ENCODE results near the gene AKT1.
A peak's percentile ranks its signal among the peaks of the same experiment; 100 is the strongest.

AKT1 gene

DNA sequence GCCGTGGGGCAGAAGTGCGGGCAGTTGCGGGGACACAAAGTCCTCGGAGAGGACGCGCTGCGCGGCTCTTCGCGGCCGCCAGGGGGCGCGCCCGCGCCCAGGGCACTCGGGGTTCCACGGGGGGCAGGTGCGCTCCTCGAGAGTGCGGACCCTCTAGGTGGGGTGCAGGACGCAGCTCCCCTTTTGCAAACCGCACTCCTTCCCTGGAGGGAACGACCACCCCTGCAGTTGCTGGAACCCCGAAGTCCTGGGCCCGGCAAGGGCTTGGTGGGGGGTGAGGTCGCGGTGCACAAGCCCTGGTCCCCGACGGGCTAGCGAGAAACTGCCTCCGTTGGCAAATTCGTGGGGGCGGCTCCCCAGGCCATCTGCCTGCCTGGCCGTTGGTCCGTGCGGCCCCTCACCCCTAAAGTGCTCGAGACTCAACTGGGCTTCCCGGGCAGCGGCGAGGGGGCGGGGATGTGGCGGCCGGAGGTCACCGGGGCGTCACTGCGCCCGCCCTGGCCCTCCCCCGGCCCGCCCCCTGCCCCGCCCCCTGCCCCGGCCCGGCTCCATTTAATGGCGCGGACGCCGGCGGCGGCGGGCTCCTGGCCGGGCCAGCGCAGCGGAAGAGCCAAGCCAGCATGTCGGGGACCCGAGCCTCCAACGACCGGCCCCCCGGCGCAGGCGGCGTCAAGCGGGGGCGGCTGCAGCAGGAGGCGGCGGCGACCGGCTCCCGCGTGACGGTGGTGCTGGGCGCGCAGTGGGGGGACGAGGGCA, 71.7 kb downstream of the AKT1 start, which contains the start of gene ADSS1:
Gene ADSS1, plus strand, starts transcription at position 579 of the 756 bp plus-strand sequence. Its CDS starts 42 bp downstream, at position 621.
- Mint-ChIP-seq H3K27me3 (ENCODE audit: low read depth, poor library complexity) (peaks cover 21% of the 10 kb centered on the region), H3K36me3 (ENCODE audit: low read depth) (peaks cover 5% of the 10 kb centered on the region), H3K9me3 (no peaks in the 10 kb centered on the region), H3K4me1 (peaks cover 17% of the 10 kb centered on the region), H3K4me3 (peak within 1 kb of the TSS; percentile 84), H3K27ac (no peak within 1 kb of the TSS)
- DNase-seq = peak; percentile 79
- TF ChIP-seq CTCF (IDR thresholded peaks at IDR 0.05) = peak; percentile 91

GRCh38 chr14:104722938-104723650, 72.5 kb downstream of the AKT1 start:
- Mint-ChIP-seq H3K27me3 (ENCODE audit: low read depth, poor library complexity) (peaks cover 13% of the 10 kb centered on the region), H3K4me1 (peaks cover 19% of the 10 kb centered on the region), H3K27ac (no peak overlapping the region), H3K36me3 (ENCODE audit: low read depth) (peaks cover 5% of the 10 kb centered on the region), H3K9me3 (no peaks in the 10 kb centered on the region), H3K4me3 (no peak overlapping the region)
- no peak for TF ChIP-seq CTCF (IDR thresholded peaks at IDR 0.05)
- no peak for DNase-seq

DNA sequence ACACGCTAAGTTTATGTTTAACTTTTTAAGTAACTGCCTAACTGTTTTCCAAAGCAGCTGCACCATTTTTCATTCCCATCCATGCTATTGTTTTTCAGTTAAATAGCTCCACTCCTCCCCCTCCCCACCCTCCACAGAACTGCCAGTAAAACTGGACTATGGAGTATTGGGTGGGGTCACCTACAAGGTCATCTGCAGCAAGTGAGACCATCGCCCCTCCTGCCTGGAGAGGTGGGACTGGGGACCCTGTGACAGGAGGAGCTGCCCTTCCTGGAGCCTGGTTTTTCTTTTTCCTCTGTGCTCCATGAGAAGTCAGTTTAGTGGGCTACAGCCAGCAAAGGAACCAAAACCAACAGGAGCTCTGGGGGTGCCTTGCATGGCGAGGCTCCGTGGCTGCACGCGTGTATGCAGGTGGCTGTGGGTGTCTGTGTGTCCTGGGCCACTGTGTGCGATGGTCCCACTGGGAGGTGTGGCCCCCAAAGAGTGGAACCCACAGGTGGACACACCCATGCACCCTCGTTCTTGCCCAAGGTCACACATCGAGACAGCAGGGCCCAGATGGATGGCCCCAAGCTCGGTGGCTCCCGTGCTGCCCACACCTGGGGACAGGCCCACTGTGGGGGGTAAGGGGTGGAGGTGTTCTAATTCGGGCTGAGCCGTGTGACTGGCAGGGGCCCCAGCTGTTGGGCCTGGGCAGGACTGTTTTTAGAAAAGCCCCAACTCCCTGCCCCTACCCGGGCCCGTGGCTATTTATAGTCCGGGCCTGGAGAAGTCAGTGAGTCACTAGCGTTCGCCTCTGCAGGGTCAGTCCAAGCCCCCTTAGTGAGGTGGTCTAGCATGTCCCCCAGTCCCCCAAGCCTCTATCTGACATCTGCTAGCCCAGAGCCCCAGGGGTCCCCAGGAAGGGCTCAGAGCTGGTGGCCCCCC, 73.8 kb downstream of the AKT1 start:
- H3K4me3 Mint-ChIP-seq = no peak overlapping the region
- no peak for DNase-seq
- TF ChIP-seq CTCF (IDR thresholded peaks at IDR 0.05) = no peak
- peaks cover 13% of the 10 kb centered on the region for H3K36me3 Mint-ChIP-seq (ENCODE audit: low read depth)
- peaks cover 2% of the 10 kb centered on the region for H3K27me3 Mint-ChIP-seq (ENCODE audit: low read depth, poor library complexity)
- H3K9me3 Mint-ChIP-seq = no peaks in the 10 kb centered on the region
- H3K4me1 Mint-ChIP-seq = peaks cover 15% of the 10 kb centered on the region
- no peak overlapping the region for H3K27ac Mint-ChIP-seq

All from nephron progenitor cell (in vitro differentiated cells).